ENCODE measurements around the gene ISYNA1.
A peak's percentile ranks its signal among the peaks of the same experiment; 100 is the strongest.

ISYNA1 gene

GRCh38 chr19:18442941-18443340, 5.0 kb upstream of the ISYNA1 start:
- no peak for DNase-seq

GRCh38 chr19:18441804-18442788, 4.2 kb upstream of the ISYNA1 start:
- no peak for DNase-seq

- no peak for DNase-seq
These were observed 3.2 kb upstream of the ISYNA1 start for GRCh38 chr19:18440936-18441803.

- DNase-seq, result peak; percentile 18
These were observed 2.5 kb upstream of the ISYNA1 start for GRCh38 chr19:18440415-18440877.

GRCh38 chr19:18439910-18440237, 1.9 kb upstream of the ISYNA1 start:
- no peak for DNase-seq

- DNase-seq, result no peak
These were observed 1.3 kb upstream of the ISYNA1 start for GRCh38 chr19:18439025-18439909.

GRCh38 chr19:18438331-18439024, 545 bp upstream of the ISYNA1 start:
- no peak for DNase-seq

GRCh38 chr19:18436671-18437490, 1.1 kb downstream of the ISYNA1 start:
- DNase-seq, result no peak

GRCh38 chr19:18435842-18436670, 1.9 kb downstream of the ISYNA1 start:
- no peak for DNase-seq

GRCh38 chr19:18435178-18435841, 2.6 kb downstream of the ISYNA1 start:
- DNase-seq, result no peak

GRCh38 chr19:18434411-18435175, 3.3 kb downstream of the ISYNA1 start:
- no peak for DNase-seq

GRCh38 chr19:18433735-18434398, 4.1 kb downstream of the ISYNA1 start:
- no peak for DNase-seq

- DNase-seq, result no peak
These were observed 4.8 kb downstream of the ISYNA1 start for GRCh38 chr19:18433015-18433691.

- DNase-seq, result no peak
These were observed 5.5 kb downstream of the ISYNA1 start for GRCh38 chr19:18432275-18433014.

- no peak for DNase-seq
These were observed 6.4 kb downstream of the ISYNA1 start for GRCh38 chr19:18431351-18432197.
